ENCODE results near the gene ZFAND3.
"Not testable (repeated sequence)": the region's sequence is repeated elsewhere in the genome, so short reads cannot be mapped to it uniquely, and the experiment has no call there.

ZFAND3 gene

GRCh38 chr6:38103921-38104320, 284.4 kb downstream of the ZFAND3 start:
- no peak for DNase-seq

GRCh38 chr6:38105066-38105465, 285.5 kb downstream of the ZFAND3 start:
- no peak for DNase-seq

GRCh38 chr6:38107073-38107472, 287.5 kb downstream of the ZFAND3 start:
- DNase-seq: no peak

GRCh38 chr6:38110481-38110971, 291.0 kb downstream of the ZFAND3 start:
- no peak for DNase-seq

- DNase-seq: no peak
Measured at GRCh38 chr6:38112181-38112580, 292.7 kb downstream of the ZFAND3 start.

GRCh38 chr6:38113825-38114576, 294.5 kb downstream of the ZFAND3 start:
- no peak for DNase-seq

GRCh38 chr6:38114976-38115625, 295.6 kb downstream of the ZFAND3 start:
- DNase-seq: no peak

- DNase-seq: no peak
Measured at GRCh38 chr6:38115626-38116008, 296.1 kb downstream of the ZFAND3 start.

GRCh38 chr6:38116248-38116647, 296.7 kb downstream of the ZFAND3 start:
- no peak for DNase-seq

- no peak for DNase-seq
Measured at GRCh38 chr6:38117281-38117680, 297.8 kb downstream of the ZFAND3 start.

GRCh38 chr6:38118791-38119365, 299.4 kb downstream of the ZFAND3 start:
- DNase-seq: no peak

GRCh38 chr6:38119516-38119915, 300.0 kb downstream of the ZFAND3 start:
- no peak for DNase-seq

GRCh38 chr6:38124224-38124926, 304.8 kb downstream of the ZFAND3 start:
- DNase-seq: not testable (repeated sequence)

GRCh38 chr6:38127284-38127683, 307.8 kb downstream of the ZFAND3 start:
- DNase-seq: no peak

GRCh38 chr6:38131527-38131965, 312.0 kb downstream of the ZFAND3 start:
- peak; percentile 88 for DNase-seq

GRCh38 chr6:38133932-38134703, 314.6 kb downstream of the ZFAND3 start:
- no peak for DNase-seq

GRCh38 chr6:38134704-38135088, 315.2 kb downstream of the ZFAND3 start:
- no peak for DNase-seq

GRCh38 chr6:38136547-38136946, 317.0 kb downstream of the ZFAND3 start:
- no peak for DNase-seq

GRCh38 chr6:38137608-38138265, 318.2 kb downstream of the ZFAND3 start:
- no peak for DNase-seq

- DNase-seq: no peak
Measured at GRCh38 chr6:38138374-38138773, 318.8 kb downstream of the ZFAND3 start.

GRCh38 chr6:38141085-38141484, 321.6 kb downstream of the ZFAND3 start:
- DNase-seq: no peak

GRCh38 chr6:38141716-38142115, 322.2 kb downstream of the ZFAND3 start:
- DNase-seq: no peak
